Stimulated activated naive CD8-positive, alpha-beta T cell treated with anti-CD3 and anti-CD28 coated beads, Interleukin-15, amount 100 ng/mL, for 72 hours (primary cell): ENCODE results near the gene MDC1.

Experiments
- ATAC-seq: fragments of 150-1000 bp; cut with Tn5 transposase; 2 replicates; pipeline ENCODE4 v1.10.0; 2021; ENCODE audit warnings: mild to moderate bottlenecking, moderate library complexity
- DNase-seq, 2 donors: peaks; one replicate each; pipeline ENCODE4 v3.0.0; 2021 to 2022
- H3K27ac Mint-ChIP-seq, 2 donors: one replicate each; pipeline ENCODE4 v1.8.0; 2022; ENCODE audit warnings: mild to moderate bottlenecking in 2 of 2, mixed read lengths in 2 of 2, moderate library complexity in 2 of 2
- H3K27me3 Mint-ChIP-seq: one replicate; pipeline ENCODE4 v1.8.0; 2022; ENCODE audit warnings: mixed read lengths
- H3K4me1 Mint-ChIP-seq: one replicate; pipeline ENCODE4 v1.8.0; 2022; ENCODE audit warnings: mild to moderate bottlenecking, mixed read lengths
- H3K4me3 Mint-ChIP-seq, 2 donors: one replicate each; pipeline ENCODE4 v1.8.0; 2022; ENCODE audit warnings: mild to moderate bottlenecking in 2 of 2, mixed read lengths in 2 of 2, moderate library complexity in 1 of 2
- H3K9me3 Mint-ChIP-seq, 2 donors: one replicate each; pipeline ENCODE4 v1.8.0; 2022; ENCODE audit warnings: mixed read lengths in 2 of 2

MDC1 gene

DNA sequence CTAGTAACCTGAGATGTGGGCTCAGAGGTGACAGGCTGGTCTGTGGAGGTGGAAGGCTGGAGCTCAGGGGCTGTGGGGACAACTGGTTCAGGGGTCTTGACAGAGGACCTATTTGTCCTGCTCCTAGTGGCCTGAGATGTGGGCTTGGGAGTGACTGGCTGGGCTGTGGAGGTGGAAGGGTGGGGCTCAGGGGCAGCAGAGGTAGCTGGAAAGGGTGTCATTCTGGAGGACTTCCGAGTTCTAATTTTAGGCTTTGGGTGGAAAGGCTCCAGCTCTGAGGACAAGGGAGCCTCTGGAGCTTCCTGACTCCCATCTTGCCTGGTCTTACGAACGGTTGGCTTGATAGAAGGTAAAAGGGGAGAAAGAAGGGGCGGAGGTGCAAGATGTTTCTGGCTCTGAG lies 11.5 kb downstream of the MDC1 start:
- Mint-ChIP-seq H3K27me3 (no peaks in the 10 kb centered on the region), H3K4me3 (no peak overlapping the region), H3K9me3 (no peaks in the 10 kb centered on the region), H3K27ac (no peak overlapping the region), H3K4me1 (peaks cover 6% of the 10 kb centered on the region)
- DNase-seq (no peak), ATAC-seq (no peak)

DNA sequence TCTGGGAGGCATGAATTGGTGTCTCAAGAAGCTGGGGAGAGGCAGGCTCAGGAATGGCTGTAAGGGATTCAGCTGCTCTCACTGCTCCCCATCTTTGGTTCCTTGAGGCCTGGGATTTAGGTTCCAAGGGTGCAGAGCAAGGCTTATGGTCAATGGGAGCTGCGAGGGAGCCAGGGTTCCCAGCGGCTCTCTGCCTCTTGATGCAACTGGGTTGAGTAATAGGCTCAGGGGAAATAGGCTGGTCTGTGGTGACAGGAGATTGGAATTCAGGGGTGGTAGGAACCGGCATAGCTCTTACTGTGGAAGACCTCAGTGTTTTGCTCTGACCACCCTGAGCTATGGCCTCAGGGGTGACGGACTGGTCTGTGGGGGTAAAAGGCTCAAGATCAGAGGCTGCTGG lies 13.3 kb downstream of the MDC1 start:
- Mint-ChIP-seq H3K9me3 (no peaks in the 10 kb centered on the region), H3K27ac (no peak overlapping the region), H3K4me3 (no peak overlapping the region), H3K27me3 (no peaks in the 10 kb centered on the region), H3K4me1 (peaks cover 6% of the 10 kb centered on the region)
- ATAC-seq: no peak
- no peak for DNase-seq

DNA sequence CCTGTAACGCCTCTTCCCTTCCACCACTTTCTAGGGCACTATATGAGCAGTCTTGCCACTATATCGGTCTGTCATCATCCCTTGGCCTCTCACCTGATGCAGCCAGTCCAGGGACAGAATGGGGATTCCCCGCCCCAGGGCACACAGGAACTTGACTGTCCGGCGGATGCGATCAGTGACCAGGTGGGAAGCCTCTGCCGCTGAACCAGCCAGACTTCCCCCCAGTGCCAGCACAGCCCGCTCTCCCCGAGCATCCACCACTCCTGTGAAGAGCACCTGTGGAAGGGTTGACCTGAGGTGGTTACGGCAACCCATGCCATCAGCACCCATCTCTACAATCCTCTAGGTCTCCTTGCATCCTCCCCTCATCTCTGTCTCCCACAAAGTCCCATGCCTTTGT lies 14.1 kb downstream of the MDC1 start:
- DNase-seq: no peak
- ATAC-seq: no peak
- no peak overlapping the region for H3K27ac Mint-ChIP-seq
- no peaks in the 10 kb centered on the region for H3K9me3 Mint-ChIP-seq
- H3K27me3 Mint-ChIP-seq: no peaks in the 10 kb centered on the region
- H3K4me3 Mint-ChIP-seq: no peak overlapping the region
- peaks cover 6% of the 10 kb centered on the region for H3K4me1 Mint-ChIP-seq

DNA sequence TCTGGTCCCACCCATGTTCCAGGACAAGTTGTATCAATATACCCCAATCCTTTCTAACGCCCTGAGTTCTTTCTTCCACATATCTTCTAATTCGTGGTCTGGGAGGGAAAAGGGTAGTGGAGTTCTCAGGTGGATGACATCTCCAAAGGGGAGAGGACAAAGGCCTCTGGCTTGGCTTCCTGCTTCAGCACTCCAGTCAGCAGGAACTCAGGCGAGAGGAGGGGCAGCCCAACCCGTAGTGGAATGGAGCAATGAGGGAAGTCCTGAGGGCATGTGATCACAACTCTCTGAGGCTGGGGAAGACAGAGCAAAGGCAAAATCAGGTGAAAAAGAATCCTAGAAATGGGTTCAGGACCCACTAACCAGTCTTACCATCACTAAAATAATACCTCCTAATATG lies 16.7 kb downstream of the MDC1 start:
- no peaks in the 10 kb centered on the region for H3K27me3 Mint-ChIP-seq
- ATAC-seq: no peak
- DNase-seq: no peak
- H3K4me3 Mint-ChIP-seq: no peak overlapping the region
- H3K4me1 Mint-ChIP-seq: peaks cover 10% of the 10 kb centered on the region
- no peak overlapping the region for H3K27ac Mint-ChIP-seq
- no peaks in the 10 kb centered on the region for H3K9me3 Mint-ChIP-seq

DNA sequence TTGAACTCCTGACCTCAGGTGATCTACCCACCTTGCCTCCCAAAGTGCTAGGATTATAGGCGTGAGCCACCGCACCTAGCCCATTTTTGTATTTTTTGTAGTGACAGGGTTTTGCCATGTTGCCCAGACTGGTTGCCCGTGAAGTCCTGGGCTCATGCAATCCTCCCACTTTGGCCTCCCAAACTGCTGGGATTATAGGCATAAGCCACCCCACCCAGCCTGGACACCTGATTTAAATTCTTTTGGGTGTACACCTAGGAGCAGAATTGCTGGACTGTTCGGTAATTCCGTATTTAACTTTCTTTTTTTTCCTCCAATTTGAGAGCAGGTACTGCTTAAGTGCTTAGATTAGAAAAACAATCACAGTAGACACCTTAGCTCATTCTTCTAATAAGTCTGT lies 20.6 kb downstream of the MDC1 start:
- H3K27me3 Mint-ChIP-seq: no peaks in the 10 kb centered on the region

DNA sequence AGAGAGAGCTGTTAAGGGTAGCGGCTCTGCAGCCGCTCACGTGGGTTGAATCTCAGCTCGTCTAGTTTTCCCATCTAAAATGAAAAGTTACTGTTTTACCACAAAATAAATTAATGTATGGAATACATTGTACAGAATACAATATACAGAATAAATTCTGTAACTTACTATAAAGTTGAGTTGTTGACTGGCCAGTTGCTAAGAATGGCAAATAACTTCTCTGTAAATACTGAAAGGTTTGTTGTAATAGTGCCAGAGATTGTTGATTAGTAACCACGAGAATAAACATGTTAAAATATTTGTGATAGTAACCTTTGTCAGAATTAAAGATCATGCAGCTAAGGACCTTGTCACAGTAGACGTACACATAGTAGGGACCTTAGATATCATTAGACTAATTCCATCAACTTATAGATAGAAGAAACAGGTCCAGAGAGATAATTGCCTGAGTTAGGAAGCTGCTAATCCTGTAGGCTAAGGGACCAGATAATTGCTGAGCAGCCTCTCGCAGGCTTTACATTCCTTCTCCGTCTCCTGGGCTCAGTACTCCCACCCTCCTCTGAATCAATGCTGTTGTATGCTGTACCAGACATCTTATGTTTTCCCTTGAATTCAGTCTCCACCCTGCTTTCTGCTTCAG lies 25.8 kb downstream of the MDC1 start:
- no peak for DNase-seq
- no peaks in the 10 kb centered on the region for H3K9me3 Mint-ChIP-seq

More for the DNA sequence above, 20.6 kb downstream of the MDC1 start:
- no peak overlapping the region for H3K4me3 Mint-ChIP-seq
- no peak for DNase-seq
- no peak for ATAC-seq
- no peaks in the 10 kb centered on the region for H3K9me3 Mint-ChIP-seq
- H3K4me1 Mint-ChIP-seq: peaks cover 16% of the 10 kb centered on the region
- H3K27ac Mint-ChIP-seq: no peak overlapping the region

DNA sequence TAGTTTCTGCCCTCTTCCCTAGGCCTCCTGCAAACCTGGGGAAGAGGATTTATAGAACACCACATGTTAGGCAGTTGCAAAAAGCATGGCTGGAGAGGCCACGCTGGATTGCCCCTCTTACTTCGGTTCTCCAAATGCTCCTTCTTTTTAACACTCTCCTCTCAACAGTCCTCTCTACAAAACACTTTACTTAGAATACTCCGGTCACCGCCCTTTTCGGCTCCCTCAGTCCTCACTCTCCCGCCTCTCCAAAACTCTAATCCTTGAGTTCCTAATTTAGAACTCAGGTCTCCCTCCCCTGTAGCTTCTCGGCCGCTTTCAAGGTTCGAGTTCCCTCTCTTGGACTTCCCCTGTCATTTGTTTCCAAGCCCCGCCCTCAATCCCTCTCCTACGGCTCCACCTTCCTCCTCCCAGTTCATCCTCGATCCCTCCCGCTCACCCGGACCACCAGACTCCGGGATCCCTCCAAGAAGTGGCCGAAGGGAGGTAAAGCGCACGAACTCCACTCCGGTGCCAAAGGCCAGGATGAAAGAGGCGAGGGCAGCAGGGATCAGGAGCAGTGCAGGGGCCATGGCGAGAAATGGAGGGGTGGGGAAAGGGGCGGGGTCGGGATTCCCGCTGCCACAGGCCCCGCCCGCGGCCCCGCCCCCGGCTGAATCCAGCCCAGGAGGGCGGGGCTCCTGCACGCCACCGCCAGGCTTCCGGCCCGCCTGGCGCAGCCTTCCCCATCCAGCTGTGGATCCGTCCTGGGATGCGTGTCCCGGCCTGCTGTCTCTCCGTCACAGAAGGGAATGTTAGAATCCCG lies 26.5 kb downstream of the MDC1 start, which contains the start of gene NRM:
NRM (minus strand) TSS at position 582 of the 805 bp plus-strand sequence; CDS start at position 572, 10 bp downstream.
- Mint-ChIP-seq H3K4me3 (peak within 1 kb of the TSS; percentile 89 to 99), H3K9me3 (no peaks in the 10 kb centered on the region), H3K27me3 (no peaks in the 10 kb centered on the region), H3K4me1 (peaks cover 46% of the 10 kb centered on the region), H3K27ac (peak within 1 kb of the TSS in 1 of 2 donors; percentile 86)
- peak; percentile 58 to 60 for DNase-seq
- ATAC-seq: peak; percentile 31

More for the DNA sequence above, 25.8 kb downstream of the MDC1 start:
- no peak for ATAC-seq
- Mint-ChIP-seq H3K27ac (no peak overlapping the region), H3K27me3 (no peaks in the 10 kb centered on the region), H3K4me3 (peak overlapping the region; percentile 89 to 99), H3K4me1 (peaks cover 46% of the 10 kb centered on the region)

DNA sequence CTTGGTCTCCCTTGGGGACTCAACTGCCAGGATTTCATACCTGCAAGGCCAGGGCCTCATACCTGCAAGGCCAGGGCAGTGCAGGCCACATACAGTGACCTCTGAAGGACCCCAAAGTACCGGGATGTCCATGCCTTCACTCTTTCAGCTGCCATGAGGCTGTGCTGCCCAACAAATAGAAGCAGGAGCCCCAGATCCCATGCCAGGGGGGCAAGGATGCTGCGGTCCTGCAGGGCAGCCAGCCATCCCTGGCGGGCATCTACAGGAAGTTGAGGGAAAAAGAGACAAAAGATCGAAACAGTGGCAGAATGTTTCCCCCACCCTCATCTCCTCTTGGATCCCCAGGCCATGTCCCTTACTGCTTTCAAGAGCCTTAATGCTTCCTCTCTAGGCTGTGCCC lies 27.1 kb downstream of the MDC1 start:
- ATAC-seq (no peak), DNase-seq (no peak)
- Mint-ChIP-seq H3K4me1 (peaks cover 46% of the 10 kb centered on the region), H3K4me3 (peak overlapping the region; percentile 89 to 99), H3K27me3 (no peaks in the 10 kb centered on the region), H3K27ac (no peak overlapping the region), H3K9me3 (no peaks in the 10 kb centered on the region)

DNA sequence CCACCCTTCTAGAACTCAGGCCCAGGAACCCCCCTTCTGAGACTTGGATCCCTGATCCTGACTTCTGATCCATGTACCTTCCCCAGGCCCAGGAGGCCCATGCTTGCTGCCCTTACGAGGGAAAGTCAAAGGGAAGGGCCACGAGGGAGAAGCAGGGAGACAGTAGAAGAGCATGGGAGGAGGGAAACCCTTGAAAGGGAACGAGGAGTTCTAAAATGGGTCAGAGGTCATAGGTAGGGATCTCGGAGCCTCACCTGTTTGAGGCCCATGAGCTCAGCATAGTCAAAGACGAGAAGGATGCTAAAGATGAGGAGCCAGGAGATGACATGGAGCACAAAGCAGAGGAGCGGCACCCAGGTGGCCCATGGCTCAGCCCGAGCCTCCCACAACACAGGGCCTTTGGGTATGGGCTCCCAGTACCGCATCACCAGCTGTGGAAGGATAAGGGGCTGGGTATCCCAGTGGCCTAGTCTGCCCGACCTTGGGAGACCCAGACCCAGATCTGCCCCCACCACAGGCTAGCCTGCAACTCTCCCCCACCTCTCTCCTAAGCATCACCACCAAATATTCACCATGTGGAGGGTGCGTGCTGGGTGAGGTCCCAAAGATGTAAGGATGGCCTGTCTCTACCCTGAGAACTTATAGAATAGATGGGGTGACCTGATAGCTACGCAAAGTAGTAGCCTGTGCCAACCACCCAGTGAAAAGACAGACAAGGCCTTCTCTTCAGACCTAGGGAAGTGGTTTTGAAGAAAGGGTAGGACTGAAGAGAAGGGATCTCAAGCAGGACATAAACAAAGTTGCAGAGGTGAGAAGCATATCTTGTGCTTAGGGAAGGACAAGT lies 27.8 kb downstream of the MDC1 start:
- Mint-ChIP-seq H3K9me3 (no peaks in the 10 kb centered on the region), H3K4me3 (peak overlapping the region; percentile 89 to 99), H3K4me1 (peaks cover 46% of the 10 kb centered on the region)

DNA sequence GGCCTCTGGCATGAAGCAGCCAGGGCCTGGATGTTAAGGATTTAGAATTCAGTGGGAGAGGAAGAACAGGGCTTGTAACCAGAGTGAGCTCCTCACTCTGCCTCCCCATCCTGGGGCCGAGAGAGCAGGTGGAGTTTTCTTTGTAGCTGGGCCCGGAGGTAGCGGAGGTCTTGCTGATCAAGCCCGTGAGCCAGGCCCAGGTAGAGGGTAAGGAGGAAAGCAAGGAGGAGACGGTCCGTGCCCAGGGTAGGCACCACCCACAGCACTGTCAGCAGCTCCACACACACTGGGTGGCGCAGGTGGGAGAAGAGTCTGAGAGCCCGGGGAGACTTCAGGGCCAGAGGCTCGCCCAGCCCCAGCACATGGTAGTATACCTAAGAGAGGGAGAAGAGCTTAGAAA lies 28.5 kb downstream of the MDC1 start:
- no peaks in the 10 kb centered on the region for H3K27me3 Mint-ChIP-seq
- ATAC-seq (no peak), DNase-seq (no peak)
- H3K27ac Mint-ChIP-seq: no peak overlapping the region
- H3K4me1 Mint-ChIP-seq: peaks cover 46% of the 10 kb centered on the region
- H3K4me3 Mint-ChIP-seq: peak overlapping the region; percentile 86 to 94
- H3K9me3 Mint-ChIP-seq: no peaks in the 10 kb centered on the region

More for the DNA sequence above, 27.8 kb downstream of the MDC1 start:
- ATAC-seq (no peak), DNase-seq (no peak)
- H3K27me3 Mint-ChIP-seq: no peaks in the 10 kb centered on the region
- peak overlapping the region in 1 of 2 donors; percentile 8 for H3K27ac Mint-ChIP-seq

DNA sequence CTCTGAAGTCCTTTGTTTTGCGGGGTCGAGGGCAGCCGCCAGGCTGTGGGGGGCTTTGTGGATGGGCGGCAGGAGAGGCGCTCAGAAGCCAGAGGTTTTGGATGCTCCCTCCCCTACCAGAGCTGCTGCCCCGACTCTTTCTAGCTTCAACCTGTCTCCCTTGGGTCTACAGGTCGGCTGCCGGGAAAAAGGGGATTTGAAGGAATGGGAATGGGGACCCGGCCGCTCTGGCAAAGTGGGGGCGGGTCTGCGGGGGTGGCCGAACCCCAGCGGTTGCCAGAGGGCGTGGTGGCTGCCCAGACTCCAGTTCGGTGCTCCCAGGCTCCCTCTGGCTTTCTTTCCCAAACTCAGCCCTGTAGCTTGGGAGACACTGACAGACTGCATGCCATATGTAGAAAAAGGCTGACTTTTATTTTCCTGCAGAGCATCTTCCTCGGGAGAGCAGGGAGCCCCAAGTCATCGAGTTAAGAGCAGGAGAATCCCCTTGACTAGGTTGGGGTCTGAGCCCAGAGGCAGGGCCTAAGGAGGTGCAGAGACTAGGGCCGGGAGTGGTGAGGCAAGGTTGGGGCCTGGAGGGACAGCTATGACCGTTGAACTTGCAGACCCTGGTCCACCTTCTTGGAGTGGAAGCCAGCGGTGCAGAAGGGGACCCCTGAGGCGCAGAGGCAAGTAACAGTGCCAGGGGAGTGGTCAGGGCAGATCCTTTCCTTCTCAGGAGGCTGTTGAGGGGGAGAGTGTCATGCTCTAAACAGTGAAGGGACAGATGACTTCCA lies 29.2 kb downstream of the MDC1 start:
- ATAC-seq: no peak
- Mint-ChIP-seq H3K4me3 (peak overlapping the region; percentile 86 to 94), H3K27ac (peak overlapping the region; percentile 35 to 50), H3K4me1 (peaks cover 46% of the 10 kb centered on the region), H3K27me3 (no peaks in the 10 kb centered on the region), H3K9me3 (no peaks in the 10 kb centered on the region)
- no peak for DNase-seq

DNA sequence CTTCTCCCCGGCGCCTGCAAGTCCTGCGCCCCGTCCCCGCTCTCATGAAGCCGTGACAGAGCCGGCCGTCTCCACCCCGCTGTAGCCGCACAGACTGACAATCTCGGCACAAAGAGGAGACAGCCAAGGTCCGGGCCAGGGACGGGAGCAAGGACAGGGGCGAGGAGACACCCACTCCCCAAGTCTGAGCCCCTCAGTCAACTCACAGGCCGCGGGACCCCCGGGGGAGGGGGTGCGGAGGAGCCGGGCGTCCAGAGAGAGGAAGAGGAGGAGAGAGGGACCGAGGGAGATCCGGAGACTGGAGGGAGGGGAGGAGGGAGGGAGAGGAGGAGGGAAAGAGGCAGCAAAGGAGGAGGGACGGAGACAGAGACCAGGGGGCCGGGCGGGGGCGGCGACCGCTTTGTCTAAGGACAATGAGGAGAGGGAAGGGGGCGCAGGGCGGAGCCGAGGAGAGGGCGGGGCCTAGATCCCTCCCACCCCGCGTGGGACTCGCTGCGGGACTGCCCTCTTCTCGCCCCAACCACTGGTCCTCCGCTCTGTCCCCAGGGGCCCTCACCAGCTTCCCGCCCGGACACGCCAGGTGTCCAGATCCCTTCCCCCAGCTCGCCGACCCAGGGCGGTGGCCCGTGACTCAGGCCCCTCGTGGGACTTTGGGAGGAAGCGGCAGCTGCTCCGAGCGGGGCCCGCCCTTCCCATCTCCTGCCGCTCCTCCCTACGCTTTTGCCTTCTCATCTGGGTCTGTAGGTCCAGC lies 30.0 kb downstream of the MDC1 start:
- H3K9me3 Mint-ChIP-seq: no peaks in the 10 kb centered on the region
- H3K4me3 Mint-ChIP-seq: peak overlapping the region; percentile 86 to 94
- ATAC-seq: peak; percentile 23
- H3K27me3 Mint-ChIP-seq: no peaks in the 10 kb centered on the region
- H3K4me1 Mint-ChIP-seq: peaks cover 42% of the 10 kb centered on the region
- H3K27ac Mint-ChIP-seq: peak overlapping the region; percentile 48 to 91
- peak; percentile 65 to 77 for DNase-seq

DNA sequence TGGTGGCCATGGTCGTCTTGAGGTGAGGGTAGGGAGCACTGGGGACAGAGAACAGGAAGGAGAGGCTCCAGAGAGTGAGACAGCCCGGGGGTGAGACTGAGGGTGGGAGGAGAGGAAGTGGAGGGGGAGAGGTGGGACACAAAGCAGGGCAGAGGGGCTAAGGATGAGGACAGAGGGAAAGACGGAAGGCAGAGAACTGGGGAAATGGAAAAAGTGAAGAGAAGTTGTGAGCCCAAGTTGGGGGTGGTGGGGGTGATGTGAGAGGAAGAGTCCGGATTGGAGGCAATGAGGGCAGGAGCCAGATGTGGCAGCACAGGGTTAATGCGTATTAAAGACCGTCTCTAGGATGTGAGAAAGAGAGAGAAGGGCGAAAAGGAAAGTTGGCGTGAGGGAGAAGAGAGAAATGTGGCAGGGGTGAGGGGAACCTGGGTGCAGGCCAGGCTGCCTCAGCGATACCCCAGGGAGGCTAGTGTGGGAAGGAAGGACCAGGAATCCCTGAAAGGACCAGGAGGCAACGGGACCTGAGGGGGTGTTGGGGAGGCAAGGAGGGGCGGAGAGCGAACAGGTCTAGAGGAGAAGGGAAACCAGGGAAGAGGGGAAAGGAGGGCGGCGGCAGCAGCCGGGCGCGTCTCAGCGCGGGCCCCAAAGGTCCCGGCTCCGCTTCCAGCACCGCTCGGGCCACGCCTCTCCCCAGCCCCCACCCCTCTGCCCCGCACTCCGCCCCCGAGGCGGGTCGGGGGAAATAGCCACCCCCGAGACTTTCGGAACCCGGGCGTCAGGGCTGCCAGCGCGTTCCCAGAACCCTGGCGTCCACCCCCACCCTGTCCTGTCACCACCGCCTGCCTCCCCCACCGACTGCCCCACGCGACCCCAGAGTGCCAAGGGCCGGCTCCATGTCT lies 30.8 kb downstream of the MDC1 start, which contains the start of gene PPP1R18:
PPP1R18 (minus strand) TSS at position 637 of the 899 bp plus-strand sequence; CDS start at position 10, 627 bp downstream.
- Mint-ChIP-seq H3K4me1 (peaks cover 36% of the 10 kb centered on the region), H3K4me3 (peak within 1 kb of the TSS; percentile 86 to 94), H3K27me3 (no peaks in the 10 kb centered on the region), H3K9me3 (no peaks in the 10 kb centered on the region), H3K27ac (peak within 1 kb of the TSS; percentile 86 to 94)
- DNase-seq (peak; percentile 66 to 83), ATAC-seq (peak; percentile 55)
